HCT116 (cell line): ENCODE results near the gene CTRB2. TPM values are rescaled to one million over a fixed set of nuclear protein-coding genes. Genes with fewer than 3 reads are reported as not detected.

Source experiments
- ATAC-seq: fragments of 200-7000 bp; cut with Tn5 transposase; 2 replicates; pipeline ENCODE4 v1.9.1; 2020; ENCODE audit warnings: mild to moderate bottlenecking, moderate library complexity
- BruUV-seq: library from RNA; stranded (reverse); fragments of 400-500 nt; replicated peaks from 2 replicates; lab custom pipeline; 2021; lab: Mats Ljungman, UMichigan
- CTCF ChIA-PET: fragments of 300-600 bp; sonication (Branson Sonifier 250); formaldehyde crosslinking; loops from one replicate; lab custom pipeline; 2021; ENCODE audit warnings: antibody characterized with exemption; lab: Charles Lee
- POLR2A ChIA-PET: fragments of 300-600, 350-600 bp; sonication (Branson Sonifier 250); formaldehyde crosslinking; loops from one replicate; lab custom pipeline; 2021; ENCODE audit warnings: antibody characterized with exemption; lab: Charles Lee
- RAD21 ChIA-PET, 2 experiments: fragments of 300-600 bp; sonication (Branson Sonifier 250); formaldehyde crosslinking; loops; one replicate each; lab custom pipeline; 2023; ENCODE audit warnings: low total read pairs in 2 of 2; ENCODE audit not compliant: uncharacterized antibody in 2 of 2, unreplicated experiment in 2 of 2, low non-redundant PET in 1 of 2; lab: Charles Lee
- DNase-seq: peaks from one replicate; pipeline ENCODE4 v3.0.0-alpha.2; 2010; ENCODE audit warnings: low read depth, low spot score
- H2AFZ ChIP-seq: fragments of 200-600 bp; shearing (Covaris generic), sonication (generic); 2 replicates; pipeline ENCODE4 v1.6.1; 2017; ENCODE audit warnings: low read depth, mixed run types, mixed read lengths, antibody characterized with exemption, low read length; ENCODE audit not compliant: poor library complexity, severe bottlenecking
- H3K27ac ChIP-seq: 2 replicates; pipeline ENCODE4 v1.5.1; 2012; ENCODE audit warnings: low read depth, low read length
- H3K27me3 ChIP-seq: fragments of 200-600 bp; sonication (generic); 2 replicates; pipeline ENCODE4 v1.6.1; 2016; ENCODE audit warnings: mixed run types, low read length, mixed read lengths; ENCODE audit not compliant: insufficient read depth
- H3K36me3 ChIP-seq, 2 experiments: fragments of 200-500 bp in 1 of 2; fragments of 200-600 bp in 1 of 2; sonication (Bioruptor generic) in 1 of 2; sonication (generic) in 1 of 2; 2 replicates each; pipeline versions ENCODE4 v1.5.1 to v1.6.1; 2014 to 2016; ENCODE audit warnings: low read length in 2 of 2, inconsistent platforms in 1 of 2, mixed read lengths in 1 of 2, mixed run types in 1 of 2; ENCODE audit not compliant: insufficient read depth in 2 of 2, control insufficient read depth in 1 of 2
- H3K4me1 ChIP-seq, 2 experiments: fragments of 200-600 bp in 1 of 2; sonication (generic) in 1 of 2; 2 replicates each; pipeline versions ENCODE4 v1.5.1 to v1.6.1; 2012 to 2017; ENCODE audit warnings: low read length in 2 of 2, inconsistent platforms in 1 of 2, mild to moderate bottlenecking in 1 of 2, mixed read lengths in 1 of 2, mixed run types in 1 of 2, moderate library complexity in 1 of 2; ENCODE audit not compliant: insufficient read depth in 2 of 2, control insufficient read depth in 1 of 2
- H3K4me2 ChIP-seq: fragments of 200-600 bp; sonication (generic); 2 replicates; pipeline ENCODE4 v1.6.1; 2017; ENCODE audit warnings: mixed run types, low read length, mixed read lengths
- H3K4me3 ChIP-seq, 2 experiments: fragments of 200-600 bp in 1 of 2; sonication (generic) in 1 of 2; replicated peaks in 1 of 2; 2 replicates each; pipeline ENCODE4 v1.5.1; 2011 to 2016; ENCODE audit warnings: low read length in 2 of 2, control low read depth in 1 of 2, low read depth in 1 of 2, mild to moderate bottlenecking in 1 of 2, mixed read lengths in 1 of 2, mixed run types in 1 of 2
- H3K79me2 ChIP-seq: fragments of 200-600 bp; sonication (generic); 2 replicates; pipeline ENCODE4 v1.6.1; 2017; ENCODE audit warnings: mild to moderate bottlenecking, mixed run types, low read length, moderate library complexity, mixed read lengths; ENCODE audit not compliant: insufficient read depth
- H3K9ac ChIP-seq: fragments of 200-600 bp; sonication (generic); 2 replicates; pipeline ENCODE4 v1.6.1; 2016; ENCODE audit warnings: low read length, mixed read lengths
- H3K9me2 ChIP-seq: fragments of 200-600 bp; sonication (generic), shearing (Covaris generic); 2 replicates; pipeline ENCODE4 v1.6.1; 2017; ENCODE audit warnings: mixed run types, mild to moderate bottlenecking, moderate library complexity; ENCODE audit not compliant: insufficient read depth
- H3K9me3 ChIP-seq, 2 experiments: fragments of 200-500 bp in 1 of 2; fragments of 200-600 bp in 1 of 2; sonication (Bioruptor generic) in 1 of 2; sonication (generic) in 1 of 2; 2 replicates each; pipeline ENCODE4 v1.6.1; 2014 to 2017; ENCODE audit warnings: low read length in 2 of 2, mixed read lengths in 2 of 2, inconsistent platforms in 1 of 2, low read depth in 1 of 2, mild to moderate bottlenecking in 1 of 2, mixed run types in 1 of 2, moderate library complexity in 1 of 2; ENCODE audit not compliant: control insufficient read depth in 1 of 2, insufficient read depth in 1 of 2
- H4K20me1 ChIP-seq: fragments of 200-600 bp; sonication (generic), shearing (Covaris generic); 2 replicates; pipeline ENCODE4 v1.6.1; 2017; ENCODE audit warnings: mixed run types, mild to moderate bottlenecking, moderate library complexity; ENCODE audit not compliant: insufficient read depth
- CEBPB ChIP-seq: IDR thresholded peaks from 2 replicates; pipeline ENCODE4 v1.6.1; 2012; ENCODE audit warnings: low read depth
- CTCF ChIP-seq, 3 experiments: fragments of 200-600 bp in 1 of 3; sonication (generic) in 1 of 3; IDR thresholded peaks in 2 of 3; conservative IDR thresholded peaks in 1 of 3; 2 replicates each; pipeline ENCODE4 v1.5.1; 2012 to 2017; ENCODE audit warnings: low read depth in 2 of 3, low read length in 2 of 3, antibody characterized with exemption in 1 of 3, borderline replicate concordance in 1 of 3, control low read depth in 1 of 3, mild to moderate bottlenecking in 1 of 3, mixed read lengths in 1 of 3, mixed run types in 1 of 3, moderate library complexity in 1 of 3; ENCODE audit not compliant: insufficient read depth in 1 of 3
- EGR1 ChIP-seq: IDR thresholded peaks from 2 replicates; pipeline ENCODE4 v1.6.1; 2012; ENCODE audit warnings: low read depth
- ELF1 ChIP-seq: IDR thresholded peaks from 2 replicates; pipeline ENCODE4 v1.6.1; 2012; ENCODE audit warnings: low read depth, borderline replicate concordance
- POLR2A ChIP-seq: IDR thresholded peaks from 2 replicates; pipeline ENCODE4 v1.7.0; 2011; ENCODE audit warnings: borderline replicate concordance; ENCODE audit not compliant: insufficient read depth, insufficient read length; ENCODE audit errors: extremely low read depth
- RAD21 ChIP-seq: IDR thresholded peaks from 2 replicates; pipeline ENCODE4 v1.6.1; 2012; ENCODE audit warnings: low read depth, mild to moderate bottlenecking
- TCF7L2 ChIP-seq: IDR thresholded peaks from 2 replicates; pipeline ENCODE4 v1.7.0; 2011; ENCODE audit warnings: borderline replicate concordance, inconsistent platforms; ENCODE audit not compliant: insufficient read depth, insufficient read length; ENCODE audit errors: extremely low read depth
- YY1 ChIP-seq: IDR thresholded peaks from 2 replicates; pipeline ENCODE4 v1.6.1; 2011; ENCODE audit warnings: low read length, low read depth, moderate library complexity, mild to moderate bottlenecking; ENCODE audit not compliant: insufficient replicate concordance; ENCODE audit errors: extremely low read depth
- ZBTB33 ChIP-seq: IDR thresholded peaks from 2 replicates; pipeline ENCODE4 v1.6.1; 2011; ENCODE audit warnings: mild to moderate bottlenecking, low read length, moderate library complexity; ENCODE audit not compliant: insufficient replicate concordance; ENCODE audit errors: extremely low read depth
- ZNF274 ChIP-seq: fragments of 200-500 bp; sonication (Bioruptor generic); IDR thresholded peaks from 2 replicates; pipeline ENCODE4 v1.6.1; 2014; ENCODE audit warnings: mild to moderate bottlenecking, low read depth, low read length, inconsistent platforms
- intact Hi-C: fragments of 100-400 bp; cut with micrococcal nuclease; formaldehyde crosslinking; loops from 2 replicates; pipeline ENCODE4 v1.10.0; 2022
- total RNA-seq: library from RNA; stranded (reverse); gene quantifications from one replicate; pipeline ENCODE4 v1.2.1, GENCODE V29; 2021; ENCODE audit not compliant: unreplicated experiment

The CTRB2 gene
- total RNA-seq, 1 experiment from 2014 or later = 10.0 TPM

- peak overlapping the region; percentile 32; the same call in 1 of the 2 replicates for H3K4me2 ChIP-seq
- intact Hi-C loops = no loop called here
- BruUV-seq = no TSS peak
- H3K27me3 ChIP-seq = no peaks in the 10 kb centered on the region
- peaks cover 22 to 35% of the 10 kb centered on the region in 2 experiments for H3K4me1 ChIP-seq
- H3K4me3 ChIP-seq = no peak overlapping the region
- no peak for ATAC-seq
- DNase-seq = no peak
- H3K9me3 ChIP-seq = no peaks in the 10 kb centered on the region
- ChIA-PET POLR2A (no interaction called here), CTCF (no interaction called here), RAD21 (no interaction called here)
- H4K20me1 ChIP-seq = no peaks in the 10 kb centered on the region
- H3K9ac ChIP-seq = no peak overlapping the region; the same call in 1 of the 2 replicates
- peaks cover 46% of the 10 kb centered on the region for H3K79me2 ChIP-seq
- H3K27ac ChIP-seq = peak overlapping the region; percentile 51; the same call in 1 of the 2 replicates
- H3K9me2 ChIP-seq = no peaks in the 10 kb centered on the region
- no peak overlapping the region for H2AFZ ChIP-seq
- TF ChIP-seq CEBPB (no peak), TCF7L2 (no peak), ZBTB33 (no peak), CTCF (IDR thresholded peaks at IDR 0.05 in 2 of 3, conservative IDR thresholded peaks at IDR 0.05 in 1 of 3; ENCODE audit: borderline replicate concordance in 1 of 3, insufficient read depth in 1 of 3, low read depth in 2 of 3, low read length in 2 of 3) (no peak), EGR1 (no peak), POLR2A (no peak), ZNF274 (no peak), YY1 (no peak), RAD21 (no peak), ELF1 (no peak)
- TF ChIP-seq, all 23 proteins: peak for 0
- peaks cover 8 to 38% of the 10 kb centered on the region in 2 experiments; a peak in 3 of 4 replicates for H3K36me3 ChIP-seq
Measured at GRCh38 chr16:75238132-75238852, 31.3 kb upstream of the CTRB2 start.
